Hematopoietic multipotent progenitor cell (in vitro differentiated cells): ENCODE results near the gene ACOX3. TPM values are rescaled to one million over a fixed set of nuclear protein-coding genes. Genes with fewer than 3 reads are reported as not detected.

Source experiments
- DNase-seq, 3 donors: peaks; one replicate each; pipeline ENCODE4 v3.0.0-alpha.2; 2011 to 2015; ENCODE audit warnings: low read depth in 2 of 3, low spot score in 2 of 3
- small RNA-seq: library from RNA; depleted of rRNA; stranded (forward); fragments of <200 nt; gene quantifications from one replicate; pipeline ENCODE3, GENCODE V24; 2012
- total RNA-seq: library from RNA; depleted of rRNA; stranded (reverse); fragments of >200 nt; gene quantifications from one replicate; pipeline ENCODE4 v1.2.3, GENCODE V29; 2012

The ACOX3 gene
- total RNA-seq, 1 donor = 26.9 TPM

- no peak for DNase-seq
Measured at GRCh38 chr4:8328866-8329559, 111.5 kb downstream of the ACOX3 start.

GRCh38 chr4:8328456-8328855 is 112.1 kb downstream of the ACOX3 start:
- DNase-seq = no peak

- DNase-seq = no peak
Measured at GRCh38 chr4:8326206-8326605, 114.3 kb downstream of the ACOX3 start.

- DNase-seq = no peak
Measured at GRCh38 chr4:8325291-8325973, 115.1 kb downstream of the ACOX3 start.

GRCh38 chr4:8324640-8325239 is 115.8 kb downstream of the ACOX3 start:
- DNase-seq = no peak

GRCh38 chr4:8323947-8324555 is 116.5 kb downstream of the ACOX3 start:
- no peak for DNase-seq

- no peak for DNase-seq
Measured at GRCh38 chr4:8322794-8323704, 117.5 kb downstream of the ACOX3 start.

GRCh38 chr4:8321771-8322170 is 118.8 kb downstream of the ACOX3 start:
- DNase-seq = no peak

- no peak for DNase-seq
Measured at GRCh38 chr4:8321220-8321619, 119.3 kb downstream of the ACOX3 start.

GRCh38 chr4:8320386-8320750 is 120.2 kb downstream of the ACOX3 start:
- no peak for DNase-seq

GRCh38 chr4:8319731-8320385 is 120.7 kb downstream of the ACOX3 start:
- peak in 1 of 3 donors; percentile 65 for DNase-seq

- DNase-seq = no peak
Measured at GRCh38 chr4:8319061-8319460, 121.5 kb downstream of the ACOX3 start.

GRCh38 chr4:8318509-8318908 is 122.0 kb downstream of the ACOX3 start:
- no peak for DNase-seq

- no peak for DNase-seq
Measured at GRCh38 chr4:8317474-8317873, 123.0 kb downstream of the ACOX3 start.

GRCh38 chr4:8316911-8317351 is 123.6 kb downstream of the ACOX3 start:
- DNase-seq = no peak

Small RNAs within 50 kb of the gene (small RNA-seq; reads per million reads assigned to genes)
- gene RNA5SP152 = not detected

Other genes starting within 250 kb of the ACOX3 start
- 88.1 TPM for gene SH3TC1, start 241.4 kb downstream of the ACOX3 start, total RNA-seq
- 12.9 TPM for gene HTRA3, start 171.0 kb downstream of the ACOX3 start, total RNA-seq
- 28.0 TPM for gene TRMT44, start 54 bp upstream of the ACOX3 start, total RNA-seq
- gene GPR78, start 139.7 kb upstream of the ACOX3 start, total RNA-seq = not detected
- not detected for gene CPZ, start 152.0 kb upstream of the ACOX3 start, total RNA-seq